Stimulated activated effector memory CD8-positive, alpha-beta T cell treated with anti-CD3 and anti-CD28 coated beads, Interleukin-12 subunit alpha, Interleukin-12 subunit beta, amount 100 ng/mL, for 72 hours (primary cell): ENCODE results near the gene NFATC2.

Source experiments
- ATAC-seq: fragments of 150-1000 bp; cut with Tn5 transposase; 2 replicates; pipeline ENCODE4 v1.10.0; 2021
- DNase-seq, 2 donors: peaks; one replicate each; pipeline ENCODE4 v3.0.0; 2021 to 2022; ENCODE audit warnings: low spot score in 2 of 2
- H3K27ac Mint-ChIP-seq: one replicate; pipeline ENCODE4 v1.8.0; 2022; ENCODE audit warnings: mild to moderate bottlenecking, mixed read lengths
- H3K36me3 Mint-ChIP-seq: one replicate; pipeline ENCODE4 v1.8.0; 2022; ENCODE audit warnings: mild to moderate bottlenecking, mixed read lengths
- H3K4me1 Mint-ChIP-seq: one replicate; pipeline ENCODE4 v1.8.0; 2022; ENCODE audit warnings: mixed read lengths
- H3K4me3 Mint-ChIP-seq: one replicate; pipeline ENCODE4 v1.8.0; 2022; ENCODE audit warnings: mild to moderate bottlenecking, mixed read lengths
- H3K9me3 Mint-ChIP-seq: one replicate; pipeline ENCODE4 v1.8.0; 2022; ENCODE audit warnings: mixed read lengths

The NFATC2 gene

GRCh38 chr20:51522207-51522606 lies 20.3 kb downstream of the NFATC2 start:
- DNase-seq (no peak), ATAC-seq (no peak)
- peak overlapping the region; percentile 34 for H3K27ac Mint-ChIP-seq
- peaks cover 95% of the 10 kb centered on the region for H3K36me3 Mint-ChIP-seq
- peak overlapping the region; percentile 15 for H3K4me3 Mint-ChIP-seq
- peaks cover 73% of the 10 kb centered on the region for H3K4me1 Mint-ChIP-seq
- H3K9me3 Mint-ChIP-seq = no peaks in the 10 kb centered on the region

GRCh38 chr20:51517839-51518238 lies 24.7 kb downstream of the NFATC2 start:
- peak overlapping the region; percentile 46 for H3K27ac Mint-ChIP-seq
- no peak for ATAC-seq
- H3K9me3 Mint-ChIP-seq = no peaks in the 10 kb centered on the region
- H3K4me1 Mint-ChIP-seq = peaks cover 71% of the 10 kb centered on the region
- DNase-seq = no peak
- H3K4me3 Mint-ChIP-seq = no peak overlapping the region
- peaks cover 100% of the 10 kb centered on the region for H3K36me3 Mint-ChIP-seq

- peaks cover 73% of the 10 kb centered on the region for H3K4me1 Mint-ChIP-seq
- H3K9me3 Mint-ChIP-seq = no peaks in the 10 kb centered on the region
- H3K27ac Mint-ChIP-seq = peak overlapping the region; percentile 61
- no peak overlapping the region for H3K4me3 Mint-ChIP-seq
- ATAC-seq (no peak), DNase-seq (no peak)
- H3K36me3 Mint-ChIP-seq = peaks cover 98% of the 10 kb centered on the region
Measured at GRCh38 chr20:51516855-51517254, 25.7 kb downstream of the NFATC2 start.

- ATAC-seq = no peak
- Mint-ChIP-seq H3K27ac (peak overlapping the region; percentile 63), H3K4me3 (no peak overlapping the region)
Measured at GRCh38 chr20:51514836-51515235, 27.7 kb downstream of the NFATC2 start.

GRCh38 chr20:51514249-51514648 lies 28.3 kb downstream of the NFATC2 start:
- peaks cover 98% of the 10 kb centered on the region for H3K36me3 Mint-ChIP-seq
- ATAC-seq (no peak), DNase-seq (no peak)
- peaks cover 73% of the 10 kb centered on the region for H3K4me1 Mint-ChIP-seq
- no peaks in the 10 kb centered on the region for H3K9me3 Mint-ChIP-seq
- H3K4me3 Mint-ChIP-seq = no peak overlapping the region
- no peak overlapping the region for H3K27ac Mint-ChIP-seq

More at GRCh38 chr20:51514836-51515235, 27.7 kb downstream of the NFATC2 start:
- Mint-ChIP-seq H3K9me3 (no peaks in the 10 kb centered on the region), H3K4me1 (peaks cover 69% of the 10 kb centered on the region), H3K36me3 (peaks cover 98% of the 10 kb centered on the region)
- no peak for DNase-seq

GRCh38 chr20:51513545-51513944 lies 29.0 kb downstream of the NFATC2 start:
- Mint-ChIP-seq H3K4me3 (no peak overlapping the region), H3K27ac (no peak overlapping the region), H3K4me1 (peaks cover 78% of the 10 kb centered on the region), H3K9me3 (no peaks in the 10 kb centered on the region), H3K36me3 (peaks cover 98% of the 10 kb centered on the region)
- DNase-seq = no peak
- no peak for ATAC-seq

- Mint-ChIP-seq H3K27ac (no peak overlapping the region), H3K36me3 (peaks cover 98% of the 10 kb centered on the region), H3K4me3 (peak overlapping the region; percentile 14), H3K9me3 (no peaks in the 10 kb centered on the region), H3K4me1 (peaks cover 78% of the 10 kb centered on the region)
- DNase-seq = no peak
- peak; percentile 89 for ATAC-seq
Measured at GRCh38 chr20:51512645-51513044, 29.9 kb downstream of the NFATC2 start.

GRCh38 chr20:51511861-51512619 lies 30.5 kb downstream of the NFATC2 start:
- peak overlapping the region; percentile 14 for H3K4me3 Mint-ChIP-seq
- peak; percentile 81 for ATAC-seq
- no peaks in the 10 kb centered on the region for H3K9me3 Mint-ChIP-seq
- H3K27ac Mint-ChIP-seq = peak overlapping the region; percentile 77
- no peak for DNase-seq
- peaks cover 80% of the 10 kb centered on the region for H3K4me1 Mint-ChIP-seq
- H3K36me3 Mint-ChIP-seq = peaks cover 98% of the 10 kb centered on the region

GRCh38 chr20:51510936-51511605 lies 31.4 kb downstream of the NFATC2 start:
- no peak for ATAC-seq
- Mint-ChIP-seq H3K9me3 (no peaks in the 10 kb centered on the region), H3K4me3 (no peak overlapping the region), H3K27ac (peak overlapping the region; percentile 77), H3K36me3 (peaks cover 98% of the 10 kb centered on the region), H3K4me1 (peaks cover 74% of the 10 kb centered on the region)
- DNase-seq = no peak

- Mint-ChIP-seq H3K4me1 (peaks cover 71% of the 10 kb centered on the region), H3K27ac (no peak overlapping the region), H3K4me3 (no peak overlapping the region), H3K9me3 (no peaks in the 10 kb centered on the region), H3K36me3 (peaks cover 98% of the 10 kb centered on the region)
- ATAC-seq (no peak), DNase-seq (no peak)
Measured at GRCh38 chr20:51510169-51510568, 32.4 kb downstream of the NFATC2 start.

GRCh38 chr20:51509208-51509607 lies 33.3 kb downstream of the NFATC2 start:
- H3K9me3 Mint-ChIP-seq = no peaks in the 10 kb centered on the region
- H3K4me1 Mint-ChIP-seq = peaks cover 61% of the 10 kb centered on the region
- DNase-seq (no peak), ATAC-seq (no peak)
- peak overlapping the region; percentile 91 for H3K27ac Mint-ChIP-seq
- no peak overlapping the region for H3K4me3 Mint-ChIP-seq
- H3K36me3 Mint-ChIP-seq = peaks cover 98% of the 10 kb centered on the region

GRCh38 chr20:51508780-51509179 lies 33.7 kb downstream of the NFATC2 start:
- no peaks in the 10 kb centered on the region for H3K9me3 Mint-ChIP-seq
- peaks cover 96% of the 10 kb centered on the region for H3K36me3 Mint-ChIP-seq
- peaks cover 57% of the 10 kb centered on the region for H3K4me1 Mint-ChIP-seq
- no peak for ATAC-seq
- DNase-seq = no peak
- H3K27ac Mint-ChIP-seq = peak overlapping the region; percentile 91
- H3K4me3 Mint-ChIP-seq = no peak overlapping the region

GRCh38 chr20:51508158-51508557 lies 34.4 kb downstream of the NFATC2 start:
- Mint-ChIP-seq H3K4me3 (no peak overlapping the region), H3K9me3 (no peaks in the 10 kb centered on the region), H3K4me1 (peaks cover 51% of the 10 kb centered on the region), H3K36me3 (peaks cover 95% of the 10 kb centered on the region), H3K27ac (peak overlapping the region; percentile 91)
- DNase-seq (no peak), ATAC-seq (no peak)

GRCh38 chr20:51507216-51508036 lies 35.1 kb downstream of the NFATC2 start:
- peaks cover 91% of the 10 kb centered on the region for H3K36me3 Mint-ChIP-seq
- peaks cover 46% of the 10 kb centered on the region for H3K4me1 Mint-ChIP-seq
- no peak overlapping the region for H3K4me3 Mint-ChIP-seq
- peak overlapping the region; percentile 91 for H3K27ac Mint-ChIP-seq
- ATAC-seq = no peak
- H3K9me3 Mint-ChIP-seq = no peaks in the 10 kb centered on the region
- no peak for DNase-seq

GRCh38 chr20:51506527-51507215 lies 35.8 kb downstream of the NFATC2 start:
- Mint-ChIP-seq H3K27ac (peak overlapping the region; percentile 91), H3K36me3 (peaks cover 84% of the 10 kb centered on the region), H3K9me3 (no peaks in the 10 kb centered on the region), H3K4me1 (peaks cover 44% of the 10 kb centered on the region), H3K4me3 (no peak overlapping the region)
- DNase-seq (no peak), ATAC-seq (no peak)
